Neural progenitor cell (in vitro differentiated cells): Measurements from ENCODE around the gene PRMT1. TPM values are rescaled to one million over a fixed set of nuclear protein-coding genes. Genes with fewer than 3 reads are reported as not detected.

ENCODE experiments used
- DNase-seq: peaks from one replicate; pipeline ENCODE4 v3.0.0-alpha.2; 2016; ENCODE audit warnings: low spot score
- H2AFZ ChIP-seq: fragments of 200-600 bp; sonication (generic); replicated peaks from 2 replicates; pipeline ENCODE4 v1.6.1; 2016; ENCODE audit warnings: antibody characterized with exemption
- H3F3A ChIP-seq: fragments of 200-600 bp; sonication (generic); 2 replicates; pipeline ENCODE4 v1.6.1; 2016; ENCODE audit warnings: antibody characterized with exemption, low read depth
- H3K27ac ChIP-seq: fragments of 200-600 bp; sonication (generic); 2 replicates; pipeline ENCODE4 v1.5.1; 2016; ENCODE audit warnings: mild to moderate bottlenecking
- H3K27me3 ChIP-seq: fragments of 200-600 bp; sonication (generic); 2 replicates; pipeline ENCODE4 v1.6.1; 2016; ENCODE audit warnings: mild to moderate bottlenecking, moderate library complexity
- H3K36me3 ChIP-seq: fragments of 200-600 bp; sonication (generic); 2 replicates; pipeline ENCODE4 v1.5.1; 2016
- H3K4me1 ChIP-seq: fragments of 200-600 bp; sonication (generic); 2 replicates; pipeline ENCODE4 v1.6.1; 2016; ENCODE audit warnings: mixed run types
- H3K4me2 ChIP-seq: fragments of 200-600 bp; sonication (generic); 2 replicates; pipeline ENCODE4 v1.6.1; 2016
- H3K4me3 ChIP-seq: fragments of 200-600 bp; sonication (generic); 2 replicates; pipeline ENCODE4 v1.5.1; 2016
- H3K79me2 ChIP-seq: fragments of 200-600 bp; sonication (generic); 2 replicates; pipeline ENCODE4 v1.6.1; 2016; ENCODE audit warnings: low read depth
- H3K9ac ChIP-seq: fragments of 200-600 bp; sonication (generic); 2 replicates; pipeline ENCODE4 v1.6.1; 2016
- H3K9me3 ChIP-seq: fragments of 200-600 bp; sonication (generic); 2 replicates; pipeline ENCODE4 v1.5.1; 2016; ENCODE audit warnings: low read depth
- H4K20me1 ChIP-seq: fragments of 200-600 bp; sonication (generic); 2 replicates; pipeline ENCODE4 v1.6.1; 2016; ENCODE audit warnings: low read depth
- H3K27ac Mint-ChIP-seq: 3 replicates; pipeline ENCODE4 v1.8.0; 2021; ENCODE audit warnings: mixed read lengths
- H3K27me3 Mint-ChIP-seq: 2 replicates; pipeline ENCODE4 v1.8.0; 2022; ENCODE audit warnings: low read depth, mild to moderate bottlenecking, inconsistent platforms, moderate library complexity, mixed read lengths; ENCODE audit not compliant: insufficient read depth
- H3K36me3 Mint-ChIP-seq: 3 replicates; pipeline ENCODE4 v1.8.0; 2021; ENCODE audit warnings: mixed read lengths
- H3K4me1 Mint-ChIP-seq: 3 replicates; pipeline ENCODE4 v1.8.0; 2021; ENCODE audit warnings: mixed read lengths
- H3K4me3 Mint-ChIP-seq: 3 replicates; pipeline ENCODE4 v1.8.0; 2021; ENCODE audit warnings: mild to moderate bottlenecking, moderate library complexity, mixed read lengths
- H3K9me3 Mint-ChIP-seq: 3 replicates; pipeline ENCODE4 v1.8.0; 2020; ENCODE audit warnings: mixed read lengths
- EZH2 ChIP-seq: fragments of 200-600 bp; sonication (generic); IDR thresholded peaks from 2 replicates; pipeline ENCODE4 v1.6.1; 2017; ENCODE audit warnings: antibody characterized with exemption, mild to moderate bottlenecking, moderate library complexity
- EZH2phosphoT487 ChIP-seq: fragments of 200-600 bp; sonication (generic); IDR thresholded peaks from 2 replicates; pipeline ENCODE4 v1.6.1; 2017; ENCODE audit warnings: antibody characterized with exemption
- total RNA-seq: library from RNA; depleted of rRNA; stranded (reverse); fragments of >200 nt; gene quantifications from 2 replicates; pipeline ENCODE4 v1.2.3, GENCODE V29; 2015; ENCODE audit warnings: low replicate concordance
- TF ChIP-seq, protein P1 (sequence below): fragments of 200-600 bp; sonication (generic); IDR thresholded peaks from 2 replicates; pipeline ENCODE4 v1.5.1; 2017; ENCODE audit warnings: antibody characterized with exemption, mild to moderate bottlenecking

The PRMT1 gene
- total RNA-seq, 1 donor from 2014 or later: 480 TPM

- peak overlapping the region; percentile 97 for H3K4me3 Mint-ChIP-seq
- peaks cover 6% of the 10 kb centered on the region for H3K36me3 Mint-ChIP-seq
- peaks cover 23% of the 10 kb centered on the region for H3K4me1 ChIP-seq
- H3K9me3 ChIP-seq: no peaks in the 10 kb centered on the region
- H3K27me3 Mint-ChIP-seq: peaks cover 6% of the 10 kb centered on the region
- H3K4me2 ChIP-seq: no peak overlapping the region
- H3K79me2 ChIP-seq: peaks cover 47% of the 10 kb centered on the region
- no peak for TF ChIP-seq EZH2
- TF ChIP-seq, protein P1, sequence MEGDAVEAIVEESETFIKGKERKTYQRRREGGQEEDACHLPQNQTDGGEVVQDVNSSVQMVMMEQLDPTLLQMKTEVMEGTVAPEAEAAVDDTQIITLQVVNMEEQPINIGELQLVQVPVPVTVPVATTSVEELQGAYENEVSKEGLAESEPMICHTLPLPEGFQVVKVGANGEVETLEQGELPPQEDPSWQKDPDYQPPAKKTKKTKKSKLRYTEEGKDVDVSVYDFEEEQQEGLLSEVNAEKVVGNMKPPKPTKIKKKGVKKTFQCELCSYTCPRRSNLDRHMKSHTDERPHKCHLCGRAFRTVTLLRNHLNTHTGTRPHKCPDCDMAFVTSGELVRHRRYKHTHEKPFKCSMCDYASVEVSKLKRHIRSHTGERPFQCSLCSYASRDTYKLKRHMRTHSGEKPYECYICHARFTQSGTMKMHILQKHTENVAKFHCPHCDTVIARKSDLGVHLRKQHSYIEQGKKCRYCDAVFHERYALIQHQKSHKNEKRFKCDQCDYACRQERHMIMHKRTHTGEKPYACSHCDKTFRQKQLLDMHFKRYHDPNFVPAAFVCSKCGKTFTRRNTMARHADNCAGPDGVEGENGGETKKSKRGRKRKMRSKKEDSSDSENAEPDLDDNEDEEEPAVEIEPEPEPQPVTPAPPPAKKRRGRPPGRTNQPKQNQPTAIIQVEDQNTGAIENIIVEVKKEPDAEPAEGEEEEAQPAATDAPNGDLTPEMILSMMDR: no peak
- no peak for TF ChIP-seq EZH2phosphoT487
- H3K9ac ChIP-seq: no peak overlapping the region
- no peak overlapping the region for H3K27ac ChIP-seq
- peaks cover 75% of the 10 kb centered on the region for H3F3A ChIP-seq
- H3K9me3 Mint-ChIP-seq: no peaks in the 10 kb centered on the region
- H3K27me3 ChIP-seq: no peaks in the 10 kb centered on the region
- peaks cover 5% of the 10 kb centered on the region for H3K36me3 ChIP-seq
- no peak overlapping the region for H2AFZ ChIP-seq
- H3K4me1 Mint-ChIP-seq: peaks cover 35% of the 10 kb centered on the region
- H3K4me3 ChIP-seq: peak overlapping the region; percentile 88
- peak; percentile 100 for DNase-seq
- H3K27ac Mint-ChIP-seq: peak overlapping the region; percentile 100
- H4K20me1 ChIP-seq: peaks cover 38% of the 10 kb centered on the region
Observed at GRCh38 chr19:49676784-49677230, 264 bp upstream of the PRMT1 start.

DNA sequence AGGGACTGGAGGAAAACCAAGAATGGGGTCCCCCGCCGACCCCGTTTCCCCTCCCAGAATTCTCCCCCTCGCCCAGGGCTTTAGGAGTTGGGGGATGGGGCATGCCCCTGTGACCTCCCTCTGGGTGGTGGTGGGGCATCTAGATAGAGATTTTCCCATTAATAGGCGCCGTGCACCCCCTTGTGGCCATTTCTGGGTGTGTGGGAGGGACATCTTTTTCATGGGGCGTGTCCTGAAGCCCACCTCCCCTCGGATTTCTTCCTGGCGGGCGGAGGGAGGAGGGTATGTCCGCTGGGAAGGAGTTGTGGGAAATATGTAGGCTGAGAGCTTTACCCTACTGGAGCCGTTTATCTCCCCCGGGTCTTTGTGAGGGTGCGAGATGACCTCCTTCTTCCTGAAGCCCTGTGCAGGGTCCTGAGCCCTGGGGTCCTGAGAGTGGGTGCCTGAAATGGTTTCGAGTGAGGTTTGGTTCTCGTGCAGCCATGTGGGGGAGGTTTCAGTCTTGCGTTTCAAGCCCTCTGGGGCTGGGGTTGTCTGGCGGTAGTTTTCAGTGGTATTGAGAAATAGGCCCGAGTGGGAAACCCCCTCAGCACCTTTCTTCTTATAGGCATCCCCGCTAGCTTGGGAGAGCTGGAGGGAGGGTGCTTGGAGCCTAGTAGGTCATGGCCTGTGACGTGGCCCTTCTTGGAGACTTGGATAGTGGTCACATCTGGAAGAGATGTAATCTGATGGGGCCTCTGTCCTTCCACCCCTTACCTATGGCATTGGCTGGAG, 1.0 kb downstream of the PRMT1 start:
- TF ChIP-seq, protein P1: peak; percentile 84
- TF ChIP-seq EZH2: no peak
- no peaks in the 10 kb centered on the region for H3K9me3 ChIP-seq
- peak overlapping the region; percentile 78 for H3K27ac ChIP-seq
- H3K27ac Mint-ChIP-seq: peak overlapping the region; percentile 92
- H3K79me2 ChIP-seq: peaks cover 60% of the 10 kb centered on the region
- peaks cover 6% of the 10 kb centered on the region for H3K27me3 Mint-ChIP-seq
- peak overlapping the region; percentile 79 for H3K9ac ChIP-seq
- H2AFZ ChIP-seq: no peak overlapping the region
- peak overlapping the region; percentile 94 for H3K4me3 Mint-ChIP-seq
- H3K4me2 ChIP-seq: peak overlapping the region; percentile 94
- H4K20me1 ChIP-seq: peaks cover 49% of the 10 kb centered on the region
- peaks cover 23% of the 10 kb centered on the region for H3K4me1 ChIP-seq
- peaks cover 82% of the 10 kb centered on the region for H3F3A ChIP-seq
- peak; percentile 95 for DNase-seq
- peaks cover 28% of the 10 kb centered on the region for H3K4me1 Mint-ChIP-seq
- H3K36me3 Mint-ChIP-seq: peaks cover 6% of the 10 kb centered on the region
- peaks cover 5% of the 10 kb centered on the region for H3K36me3 ChIP-seq
- no peaks in the 10 kb centered on the region for H3K27me3 ChIP-seq
- H3K9me3 Mint-ChIP-seq: no peaks in the 10 kb centered on the region
- H3K4me3 ChIP-seq: peak overlapping the region; percentile 88

- Mint-ChIP-seq H3K27me3 (peaks cover 6% of the 10 kb centered on the region), H3K27ac (no peak overlapping the region), H3K4me1 (peaks cover 28% of the 10 kb centered on the region), H3K36me3 (peaks cover 8% of the 10 kb centered on the region), H3K4me3 (peak overlapping the region; percentile 94), H3K9me3 (no peaks in the 10 kb centered on the region)
- DNase-seq: no peak
- peaks cover 71% of the 10 kb centered on the region for H3K79me2 ChIP-seq
- peak overlapping the region; percentile 41 for H3K27ac ChIP-seq
- no peaks in the 10 kb centered on the region for H3K9me3 ChIP-seq
- peaks cover 81% of the 10 kb centered on the region for H3F3A ChIP-seq
- H3K4me3 ChIP-seq: peak overlapping the region; percentile 38
- no peak overlapping the region for H2AFZ ChIP-seq
- H3K4me1 ChIP-seq: peaks cover 23% of the 10 kb centered on the region
- H3K4me2 ChIP-seq: peak overlapping the region; percentile 94
- H3K27me3 ChIP-seq: no peaks in the 10 kb centered on the region
- H3K36me3 ChIP-seq: peaks cover 5% of the 10 kb centered on the region
- H4K20me1 ChIP-seq: peaks cover 58% of the 10 kb centered on the region
- TF ChIP-seq, protein P1: no peak
- no peak for TF ChIP-seq EZH2
- TF ChIP-seq EZH2phosphoT487: no peak
- peak overlapping the region; percentile 38 for H3K9ac ChIP-seq
Observed at GRCh38 chr19:49678985-49679770, 2.1 kb downstream of the PRMT1 start.
